T-helper 2 cell treated with Interferon-gamma antibody and Interleukin-4, amounts not matched to agents 5 μg/mL and 100 μg/mL, for 36 hours (primary cell): Measurements from ENCODE around the gene NID1.
A peak's percentile ranks its signal among the peaks of the same experiment; 100 is the strongest.

Source experiments
- DNase-seq: peaks from one replicate; pipeline ENCODE4 v3.0.0; 2021; ENCODE audit warnings: low spot score
- H3K27ac Mint-ChIP-seq: one replicate; pipeline ENCODE4 v1.8.0; 2021; ENCODE audit warnings: mild to moderate bottlenecking, mixed read lengths
- H3K27me3 Mint-ChIP-seq: one replicate; pipeline ENCODE4 v1.8.0; 2021; ENCODE audit warnings: low read depth, mixed read lengths
- H3K36me3 Mint-ChIP-seq: one replicate; pipeline ENCODE4 v1.8.0; 2021; ENCODE audit warnings: low read depth, mixed read lengths
- H3K4me1 Mint-ChIP-seq: one replicate; pipeline ENCODE4 v1.8.0; 2021; ENCODE audit warnings: low read depth, mixed read lengths
- H3K4me3 Mint-ChIP-seq: one replicate; pipeline ENCODE4 v1.8.0; 2022; ENCODE audit warnings: mild to moderate bottlenecking, moderate library complexity, mixed read lengths
- H3K9me3 Mint-ChIP-seq: one replicate; pipeline ENCODE4 v1.8.0; 2021; ENCODE audit warnings: mixed read lengths

NID1 gene

GRCh38 chr1:235950318-235950717 lies 114.6 kb downstream of the NID1 start:
- H3K9me3 Mint-ChIP-seq: no peaks in the 10 kb centered on the region
- H3K27me3 Mint-ChIP-seq: no peaks in the 10 kb centered on the region
- no peak overlapping the region for H3K27ac Mint-ChIP-seq
- no peak overlapping the region for H3K4me3 Mint-ChIP-seq
- H3K36me3 Mint-ChIP-seq: no peaks in the 10 kb centered on the region
- peaks cover 25% of the 10 kb centered on the region for H3K4me1 Mint-ChIP-seq
- DNase-seq: no peak

DNA sequence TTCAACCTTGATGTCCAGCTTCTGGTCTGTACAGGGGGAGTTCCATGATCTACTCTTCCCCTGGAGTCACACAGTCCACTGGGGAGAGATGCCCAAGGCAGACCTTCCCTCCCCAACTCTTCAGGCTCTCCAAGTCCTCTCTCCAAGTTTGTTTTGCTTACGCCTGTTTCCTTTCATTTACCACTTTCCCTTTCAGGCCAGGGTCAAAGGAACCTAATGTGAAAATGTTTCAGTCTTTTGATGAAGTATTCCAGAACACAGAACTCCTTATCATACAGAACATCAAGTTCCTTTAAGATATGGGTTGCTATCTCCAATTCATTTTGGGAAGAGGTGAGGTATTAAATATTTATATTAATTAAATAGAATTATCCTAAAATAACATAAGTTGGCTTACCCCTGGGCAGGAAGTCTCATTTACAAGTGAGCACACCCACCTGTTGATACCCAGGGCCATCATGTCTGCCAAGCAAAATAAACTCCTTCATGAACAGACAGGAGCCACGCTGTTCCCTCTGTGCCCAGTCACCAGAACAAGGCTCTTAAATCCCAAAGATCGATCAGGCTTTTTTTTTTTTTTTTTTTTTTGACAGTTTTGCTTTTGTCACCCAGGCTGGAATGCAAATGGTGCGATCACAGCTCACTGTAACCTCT lies 116.0 kb downstream of the NID1 start:
- Mint-ChIP-seq H3K27me3 (no peaks in the 10 kb centered on the region), H3K27ac (no peak overlapping the region), H3K36me3 (no peaks in the 10 kb centered on the region), H3K9me3 (no peaks in the 10 kb centered on the region), H3K4me3 (no peak overlapping the region), H3K4me1 (peaks cover 12% of the 10 kb centered on the region)
- DNase-seq: no peak

GRCh38 chr1:235947989-235948388 lies 116.9 kb downstream of the NID1 start:
- Mint-ChIP-seq H3K27me3 (no peaks in the 10 kb centered on the region), H3K9me3 (no peaks in the 10 kb centered on the region), H3K4me1 (peaks cover 4% of the 10 kb centered on the region), H3K27ac (no peak overlapping the region), H3K36me3 (no peaks in the 10 kb centered on the region), H3K4me3 (no peak overlapping the region)
- no peak for DNase-seq

GRCh38 chr1:235946571-235946981 lies 118.3 kb downstream of the NID1 start:
- no peaks in the 10 kb centered on the region for H3K36me3 Mint-ChIP-seq
- H3K4me1 Mint-ChIP-seq: no peaks in the 10 kb centered on the region
- no peaks in the 10 kb centered on the region for H3K27me3 Mint-ChIP-seq
- H3K9me3 Mint-ChIP-seq: no peaks in the 10 kb centered on the region
- no peak overlapping the region for H3K4me3 Mint-ChIP-seq
- DNase-seq: no peak
- H3K27ac Mint-ChIP-seq: no peak overlapping the region

GRCh38 chr1:235945775-235946570 lies 118.9 kb downstream of the NID1 start:
- no peaks in the 10 kb centered on the region for H3K9me3 Mint-ChIP-seq
- H3K27ac Mint-ChIP-seq: no peak overlapping the region
- no peaks in the 10 kb centered on the region for H3K36me3 Mint-ChIP-seq
- no peak overlapping the region for H3K4me3 Mint-ChIP-seq
- no peaks in the 10 kb centered on the region for H3K4me1 Mint-ChIP-seq
- DNase-seq: no peak
- H3K27me3 Mint-ChIP-seq: no peaks in the 10 kb centered on the region

DNA sequence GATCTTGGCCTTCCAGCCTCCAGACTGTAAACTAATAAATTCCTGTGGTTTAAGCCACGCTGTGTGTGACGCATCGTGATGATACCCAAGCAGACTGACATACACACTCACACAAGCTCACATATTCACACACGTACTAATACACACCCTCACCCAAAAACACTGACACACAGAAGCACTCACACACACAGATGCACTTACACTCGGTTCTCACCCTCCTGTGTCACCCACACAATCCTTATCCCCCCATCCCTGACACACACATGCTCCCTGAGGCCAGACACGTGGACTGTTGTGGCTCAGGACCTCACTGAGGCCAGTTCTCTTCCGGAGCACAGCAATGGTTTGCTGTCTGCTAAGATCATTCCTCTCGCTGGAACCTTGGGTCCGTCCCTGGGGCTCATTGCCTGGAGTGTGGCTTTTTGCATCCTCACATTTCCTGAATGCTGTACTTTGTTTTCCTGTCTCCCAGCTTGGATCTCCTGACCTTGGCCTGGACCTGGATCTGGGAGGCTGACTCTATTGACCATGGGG lies 121.2 kb downstream of the NID1 start:
- Mint-ChIP-seq H3K27me3 (no peaks in the 10 kb centered on the region), H3K4me3 (no peak overlapping the region), H3K27ac (no peak overlapping the region), H3K36me3 (no peaks in the 10 kb centered on the region), H3K4me1 (peaks cover 11% of the 10 kb centered on the region), H3K9me3 (no peaks in the 10 kb centered on the region)
- DNase-seq: no peak

- H3K36me3 Mint-ChIP-seq: no peaks in the 10 kb centered on the region
- no peak overlapping the region for H3K27ac Mint-ChIP-seq
- H3K27me3 Mint-ChIP-seq: no peaks in the 10 kb centered on the region
Measured at GRCh38 chr1:235942979-235943575, 121.8 kb downstream of the NID1 start.

GRCh38 chr1:235942625-235942934 lies 122.3 kb downstream of the NID1 start:
- no peak for DNase-seq
- H3K36me3 Mint-ChIP-seq: no peaks in the 10 kb centered on the region
- H3K27me3 Mint-ChIP-seq: no peaks in the 10 kb centered on the region
- no peak overlapping the region for H3K4me3 Mint-ChIP-seq
- no peaks in the 10 kb centered on the region for H3K9me3 Mint-ChIP-seq
- no peak overlapping the region for H3K27ac Mint-ChIP-seq
- H3K4me1 Mint-ChIP-seq: peaks cover 16% of the 10 kb centered on the region

More at GRCh38 chr1:235942979-235943575, 121.8 kb downstream of the NID1 start:
- no peaks in the 10 kb centered on the region for H3K9me3 Mint-ChIP-seq
- peaks cover 16% of the 10 kb centered on the region for H3K4me1 Mint-ChIP-seq
- no peak overlapping the region for H3K4me3 Mint-ChIP-seq
- no peak for DNase-seq

GRCh38 chr1:235941876-235942624 lies 122.8 kb downstream of the NID1 start:
- Mint-ChIP-seq H3K27me3 (no peaks in the 10 kb centered on the region), H3K4me1 (peaks cover 19% of the 10 kb centered on the region), H3K36me3 (no peaks in the 10 kb centered on the region), H3K9me3 (no peaks in the 10 kb centered on the region), H3K4me3 (no peak overlapping the region), H3K27ac (no peak overlapping the region)
- DNase-seq: no peak

GRCh38 chr1:235940285-235940684 lies 124.6 kb downstream of the NID1 start:
- Mint-ChIP-seq H3K4me1 (peaks cover 23% of the 10 kb centered on the region), H3K4me3 (no peak overlapping the region), H3K9me3 (no peaks in the 10 kb centered on the region), H3K36me3 (no peaks in the 10 kb centered on the region), H3K27ac (no peak overlapping the region), H3K27me3 (peaks cover 3% of the 10 kb centered on the region)
- DNase-seq: no peak

DNA sequence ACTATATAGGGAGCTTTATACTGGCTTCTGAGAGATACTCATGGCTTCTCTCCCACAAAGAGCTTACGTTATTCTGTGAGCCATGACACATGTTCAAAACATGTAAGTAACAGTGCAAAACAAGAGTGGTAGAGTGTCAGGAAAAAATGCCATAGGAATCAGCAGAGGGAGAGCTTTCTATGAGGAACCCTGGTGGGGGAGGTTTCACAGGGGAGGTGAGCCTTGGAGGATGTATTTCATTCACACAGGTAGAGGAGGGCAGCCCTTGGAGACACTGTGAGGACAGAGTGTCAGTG lies 125.5 kb downstream of the NID1 start:
- H3K36me3 Mint-ChIP-seq: no peaks in the 10 kb centered on the region
- H3K4me1 Mint-ChIP-seq: peaks cover 23% of the 10 kb centered on the region
- H3K27ac Mint-ChIP-seq: no peak overlapping the region
- no peak overlapping the region for H3K4me3 Mint-ChIP-seq
- H3K9me3 Mint-ChIP-seq: no peaks in the 10 kb centered on the region
- no peak for DNase-seq
- H3K27me3 Mint-ChIP-seq: peaks cover 3% of the 10 kb centered on the region

GRCh38 chr1:235938709-235939479 lies 126.0 kb downstream of the NID1 start:
- Mint-ChIP-seq H3K27ac (no peak overlapping the region), H3K4me3 (peak overlapping the region; percentile 7), H3K4me1 (peaks cover 23% of the 10 kb centered on the region), H3K27me3 (peaks cover 3% of the 10 kb centered on the region), H3K9me3 (no peaks in the 10 kb centered on the region), H3K36me3 (no peaks in the 10 kb centered on the region)
- no peak for DNase-seq

DNA sequence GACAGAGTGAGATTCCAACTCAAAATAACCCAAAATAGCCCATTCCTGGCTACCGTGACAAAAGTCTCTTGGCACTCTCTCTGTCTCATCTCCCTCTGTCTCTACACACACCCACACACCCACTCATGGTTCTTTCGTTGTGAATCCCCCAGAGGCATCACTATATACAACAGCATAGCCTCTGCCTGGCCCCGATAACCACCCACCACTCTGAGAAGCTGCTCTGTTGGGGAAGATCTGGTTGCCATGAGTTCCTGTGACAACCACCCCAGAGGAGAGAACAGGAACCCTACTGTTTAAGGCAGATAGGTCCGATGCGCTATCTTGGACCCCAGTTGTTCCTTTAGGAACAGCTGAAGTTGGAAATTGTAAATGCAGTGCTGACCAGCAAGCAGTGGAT lies 127.8 kb downstream of the NID1 start:
- Mint-ChIP-seq H3K27ac (no peak overlapping the region), H3K36me3 (no peaks in the 10 kb centered on the region), H3K4me3 (no peak overlapping the region), H3K9me3 (no peaks in the 10 kb centered on the region), H3K27me3 (peaks cover 3% of the 10 kb centered on the region), H3K4me1 (peaks cover 29% of the 10 kb centered on the region)
- DNase-seq: no peak
